ENCODE data around the gene MMRN1. TPM values are rescaled to one million over a fixed set of nuclear protein-coding genes. Genes with fewer than 3 reads are reported as not detected.

Gene MMRN1
- total RNA-seq, 4 donors from 2014 or later = 10.4 to 68.4 (median 39.2) TPM

- TF ChIP-seq CTCF (IDR thresholded peaks at IDR 0.05) (no peak), POLR2AphosphoS5 (IDR thresholded peaks at IDR 0.05) (no peak), POLR2A (IDR thresholded peaks at IDR 0.05; ENCODE audit: low read depth) (no peak)
- DNase-seq (ENCODE audit: extremely low spot score) = no peak
- WGBS = 41% methylated on average over 3 of the region's 3 CpGs
- Histone ChIP-seq H3K9me3 (no peaks in the 10 kb centered on the region), H3K4me3 (no peak overlapping the region), H3K36me3 (no peaks in the 10 kb centered on the region), H3K4me1 (no peaks in the 10 kb centered on the region), H3K27ac (replicated peaks in 1 of 4) (no peak overlapping the region), H3K27me3 (no peaks in the 10 kb centered on the region)
- intact Hi-C loops (cut with DNase I) = no loop called here
These were observed 21.3 kb downstream of the MMRN1 start for GRCh38 chr4:89915937-89916336.

- Histone ChIP-seq H3K27me3 (no peaks in the 10 kb centered on the region), H3K4me1 (no peaks in the 10 kb centered on the region), H3K9me3 (peaks cover 0 to 3% (median 0%) of the 10 kb centered on the region in 4 donors), H3K27ac (replicated peaks in 1 of 4) (no peak overlapping the region), H3K4me3 (no peak overlapping the region), H3K36me3 (no peaks in the 10 kb centered on the region)
- TF ChIP-seq POLR2AphosphoS5 (IDR thresholded peaks at IDR 0.05) = no peak
- no peak for TF ChIP-seq EP300 (IDR thresholded peaks at IDR 0.05)
- no peak for TF ChIP-seq POLR2A (IDR thresholded peaks at IDR 0.05; ENCODE audit: low read depth)
- no peak for TF ChIP-seq CTCF (IDR thresholded peaks at IDR 0.05)
- WGBS = 86% methylated on average over 5 of the region's 5 CpGs
- intact Hi-C loops (cut with DNase I) = no loop called here
- DNase-seq (ENCODE audit: extremely low spot score) = no peak
These were observed 28.3 kb downstream of the MMRN1 start for GRCh38 chr4:89922848-89923416.

GRCh38 chr4:89928838-89929237 lies 34.2 kb downstream of the MMRN1 start:
- Histone ChIP-seq H3K27me3 (no peaks in the 10 kb centered on the region), H3K9me3 (peaks cover 0 to 3% (median 0%) of the 10 kb centered on the region in 4 donors), H3K4me1 (no peaks in the 10 kb centered on the region), H3K36me3 (no peaks in the 10 kb centered on the region), H3K4me3 (no peak overlapping the region), H3K27ac (replicated peaks in 1 of 4) (no peak overlapping the region)
- DNase-seq (ENCODE audit: extremely low spot score) = no peak
- intact Hi-C loops (cut with DNase I) = no loop called here
- TF ChIP-seq POLR2A (IDR thresholded peaks at IDR 0.05; ENCODE audit: low read depth) (no peak), POLR2AphosphoS5 (IDR thresholded peaks at IDR 0.05) (no peak), CTCF (IDR thresholded peaks at IDR 0.05) (no peak), EP300 (IDR thresholded peaks at IDR 0.05) (no peak)
- 74% methylated on average over 4 of the region's 4 CpGs for WGBS

GRCh38 chr4:89929425-89930159 lies 34.9 kb downstream of the MMRN1 start:
- WGBS = 73% methylated on average over 4 of the region's 4 CpGs
- no peak for DNase-seq (ENCODE audit: extremely low spot score)
- no peak for TF ChIP-seq CTCF (IDR thresholded peaks at IDR 0.05)
- TF ChIP-seq POLR2A (IDR thresholded peaks at IDR 0.05; ENCODE audit: low read depth) = no peak
- no peak for TF ChIP-seq POLR2AphosphoS5 (IDR thresholded peaks at IDR 0.05)
- TF ChIP-seq EP300 (IDR thresholded peaks at IDR 0.05) = no peak
- Histone ChIP-seq H3K4me3 (no peak overlapping the region), H3K27ac (replicated peaks in 1 of 4) (no peak overlapping the region), H3K27me3 (no peaks in the 10 kb centered on the region), H3K4me1 (no peaks in the 10 kb centered on the region), H3K36me3 (no peaks in the 10 kb centered on the region), H3K9me3 (peaks cover 0 to 3% (median 0%) of the 10 kb centered on the region in 4 donors)
- intact Hi-C loops (cut with DNase I) = no loop called here

Measured in esophagus muscularis mucosa (tissue), 4 donors.